ENCODE measurements around the gene CLDN22. TPM values are rescaled to one million over a fixed set of nuclear protein-coding genes. Genes with fewer than 3 reads are reported as not detected.

CLDN22 gene
- total and polyA plus RNA-seq, 2 of the 8 experiments (the other 6 are each of a cell fraction or from before 2014, with no cell fraction given), result not detected

DNA sequence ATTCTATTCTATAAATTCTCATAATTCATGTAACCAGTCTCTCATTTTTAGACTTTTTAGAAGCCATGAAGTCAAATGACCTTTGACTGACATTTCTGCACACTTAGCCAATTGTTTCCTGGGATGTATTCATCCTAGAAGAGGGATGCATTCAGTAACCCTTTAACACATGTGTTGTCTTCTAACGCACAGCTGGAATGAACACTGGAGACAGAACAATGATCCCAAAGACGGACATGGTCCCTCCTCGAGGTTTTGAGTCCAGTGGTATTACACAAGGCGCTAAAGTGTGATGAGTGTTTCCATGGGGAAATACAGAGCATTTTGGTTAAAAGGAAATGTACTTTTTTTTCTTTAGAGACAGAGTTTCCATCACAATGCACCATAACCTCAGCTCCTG lies 42.0 kb upstream of the CLDN22 start:
- Histone ChIP-seq H2AK5ac (ENCODE audit: low read depth, low read length) (no peak overlapping the region), H2BK120ac (replicated peaks; ENCODE audit: low read depth, low read length) (no peak overlapping the region), H3K9me3 (ENCODE audit: insufficient read depth in 2 of 2, low read depth in 1 of 2, low read length in 1 of 2) (no peaks in the 10 kb centered on the region), H3K27ac (ENCODE audit: low read depth, low read length) (no peak overlapping the region), H3K79me1 (ENCODE audit: low read depth, low read length) (no peaks in the 10 kb centered on the region), H2BK15ac (ENCODE audit: low read length) (no peak overlapping the region), H4K20me1 (replicated peaks in 1 of 2; ENCODE audit: control insufficient read depth in 1 of 2, insufficient read depth in 2 of 2, low read length in 2 of 2) (no peaks in the 10 kb centered on the region), H2BK12ac (ENCODE audit: low read depth, low read length) (no peak overlapping the region), H3K4me2 (ENCODE audit: insufficient read depth in 1 of 2, low read depth in 2 of 2, low read length in 2 of 2) (no peak overlapping the region), H2AFZ (ENCODE audit: low read length) (no peak overlapping the region), H3K14ac (ENCODE audit: insufficient read length) (no peak overlapping the region), H3K23ac (ENCODE audit: insufficient read length) (no peak overlapping the region), H4K5ac (ENCODE audit: insufficient read length, low read depth, low read length) (no peak overlapping the region), H2BK5ac (ENCODE audit: low read depth, low read length) (no peak overlapping the region), H4K91ac (replicated peaks; ENCODE audit: insufficient read length, low read length) (no peak overlapping the region), H3K18ac (ENCODE audit: extremely low read depth, low read length) (no peak overlapping the region), H2BK20ac (ENCODE audit: low read length) (no peak overlapping the region), H4K8ac (ENCODE audit: extremely low read depth, insufficient read depth, low read length) (no peak overlapping the region), H3K79me2 (ENCODE audit: control insufficient read depth in 1 of 2, insufficient read depth in 2 of 2, low read length in 2 of 2) (no peaks in the 10 kb centered on the region), H3K36me3 (ENCODE audit: control insufficient read depth in 2 of 4, insufficient read depth in 4 of 4, low read length in 3 of 4) (no peaks in the 10 kb centered on the region), H3K56ac (replicated peaks; ENCODE audit: insufficient read length, low read depth, low read length) (no peak overlapping the region), H3K4me3 (ENCODE audit: extremely low read depth in 1 of 4, insufficient read depth in 2 of 4, low read depth in 3 of 4, low read length in 4 of 4) (no peak overlapping the region), H3K4me1 (replicated peaks in 1 of 4; ENCODE audit: control insufficient read depth in 3 of 4, insufficient read depth in 4 of 4, low read length in 3 of 4) (peaks cover 0 to 3% (median 1%) of the 10 kb centered on the region in 4 experiments; a peak in 2 of 7 replicates), H3K9ac (replicated peaks in 1 of 4; ENCODE audit: extremely low read depth in 1 of 4, low read depth in 3 of 4, low read length in 3 of 4) (no peak overlapping the region), H3K27me3 (replicated peaks in 1 of 4; ENCODE audit: control insufficient read depth in 3 of 4, extremely low read depth in 1 of 4, insufficient read depth in 3 of 4, low read length in 3 of 4) (no peaks in the 10 kb centered on the region), H3K4ac (replicated peaks; ENCODE audit: insufficient read length, low read depth, low read length) (no peak overlapping the region), H3K23me2 (ENCODE audit: low read depth, low read length) (no peaks in the 10 kb centered on the region)
- ChIA-PET CTCF (ENCODE audit: partially characterized antibody) (interaction anchor here (0.7 to 2.1 kb wide), 6 partner anchors 9 to 424 kb away, joined by 3 to 4 read pairs (median 4); no protein-coding TSS in a partner anchor), POLR2A (ENCODE audit: partially characterized antibody) (no interaction called here)
- DNase-seq (ENCODE audit: low read depth in 1 of 2, low spot score in 2 of 2) (no peak), FAIRE-seq (no peak)
- no peak for TF ChIP-seq JUND (IDR thresholded peaks at IDR 0.05; ENCODE audit: low read length)
- no peak for TF ChIP-seq NRF1 (IDR thresholded peaks at IDR 0.05; ENCODE audit: low read depth, low read length)
- no peak for TF ChIP-seq ASH2L (IDR thresholded peaks at IDR 0.05; ENCODE audit: low read length)
- no peak for TF ChIP-seq SIX5 (IDR thresholded peaks at IDR 0.05; ENCODE audit: low read depth, low read length)
- no peak for TF ChIP-seq MAX (IDR thresholded peaks at IDR 0.05)
- 87% methylated on average over 4 of the region's 4 CpGs; no CpG with 5 or more reads in 1 of the 2 experiments for WGBS, 2 experiments (ENCODE audit: extremely low coverage in 1 of 2, insufficient coverage in 1 of 2, insufficient read length in 1 of 2, insufficient replicate concordance in 2 of 2, low coverage in 1 of 2, low lambda C conversion rate in 2 of 2, missing lambda C conversion rate in 1 of 2)

All from H1 (cell line).